ENCODE data around the gene VDAC1. TPM values are rescaled to one million over a fixed set of nuclear protein-coding genes. Genes with fewer than 3 reads are reported as not detected.

Gene VDAC1
- total and polyA plus RNA-seq, 10 of the 15 experiments (the other 5 are each of a cell fraction or from before 2014, with no cell fraction given) = 245 to 488 (median 349) TPM

DNA sequence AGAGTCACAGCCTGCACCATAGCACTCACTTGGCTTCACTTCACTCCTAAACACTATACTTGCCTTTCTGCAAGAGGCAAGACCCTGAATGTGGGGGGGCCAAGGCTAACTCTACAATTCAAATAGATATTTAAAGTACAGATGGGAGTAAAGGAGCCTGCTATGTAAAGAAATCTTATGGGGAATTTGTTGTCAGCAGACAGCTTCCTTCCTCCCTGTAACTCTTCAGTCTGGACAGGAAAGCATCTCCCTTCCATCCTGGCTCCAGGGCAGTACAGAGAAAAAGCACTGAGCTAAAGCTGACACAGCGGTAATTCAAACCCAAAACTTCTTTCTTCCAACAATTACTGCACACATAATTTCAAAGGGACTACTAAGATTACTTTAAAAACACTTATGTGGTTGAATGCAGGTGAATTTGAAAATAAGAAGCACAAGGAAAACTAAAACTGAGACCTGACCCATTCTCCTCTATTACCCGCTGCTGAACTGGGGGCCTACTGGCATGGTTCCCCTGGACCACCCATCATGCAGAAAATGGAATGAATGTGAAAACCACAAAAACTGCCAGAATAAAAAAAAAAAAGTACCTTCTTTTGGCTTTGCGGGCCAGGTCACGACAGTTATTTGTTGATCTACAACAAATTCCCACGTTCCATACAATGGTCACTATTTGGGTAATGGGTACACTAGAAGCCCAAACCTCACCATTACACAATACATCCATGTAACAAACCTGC, 13.4 kb downstream of the VDAC1 start:
- ChIA-PET POLR2A (no interaction called here), RAD21 (ENCODE audit: unreplicated experiment) (no interaction called here)
- H3K79me2 ChIP-seq (ENCODE audit: control insufficient read depth, insufficient read depth, low read length) = peaks cover 54% of the 10 kb centered on the region

More for the DNA sequence above, 13.4 kb downstream of the VDAC1 start:
- DNase-seq (ENCODE audit: low read depth, low spot score) (no peak), FAIRE-seq (no peak), ATAC-seq (no peak)
- Histone ChIP-seq H3K4me2 (ENCODE audit: control insufficient read depth, insufficient read depth) (no peak overlapping the region), H3K9ac (ENCODE audit: control insufficient read depth, insufficient read depth, low read length) (no peak overlapping the region), H3K36me3 (ENCODE audit: control insufficient read depth in 2 of 2, insufficient read depth in 2 of 2, low read length in 1 of 2) (peaks cover 24 to 27% of the 10 kb centered on the region in 2 experiments), H3K4me3 (no peak overlapping the region), H4K20me1 (ENCODE audit: control insufficient read depth, insufficient read depth) (peaks cover 18% of the 10 kb centered on the region), H3K27ac (ENCODE audit: control insufficient read depth, insufficient read depth) (no peak overlapping the region), H3K4me1 (ENCODE audit: control insufficient read depth, insufficient read depth, low read length) (peaks cover 10% of the 10 kb centered on the region), H2AFZ (ENCODE audit: control insufficient read depth, low read depth, low read length) (no peak overlapping the region), H3K9me3 (replicated peaks; ENCODE audit: control insufficient read depth, insufficient read depth, low read length) (no peaks in the 10 kb centered on the region), H3K27me3 (replicated peaks in 1 of 2; ENCODE audit: control insufficient read depth in 2 of 2, insufficient read depth in 2 of 2, low read length in 1 of 2) (no peaks in the 10 kb centered on the region)
- no TSS peak for BruUV-seq (replicated peaks)
- WGBS (ENCODE audit: insufficient coverage, insufficient replicate concordance, low lambda C conversion rate, missing lambda C conversion rate) = 100% methylated on average over 5 of the region's 5 CpGs
- CTCF ChIA-PET = interaction anchor here (0.9 to 9.8 kb wide), 2 partner anchors 9 to 22 kb away, joined by 4 to 179 read pairs; no protein-coding TSS in a partner anchor
- TF ChIP-seq ZSCAN29 (IDR thresholded peaks at IDR 0.05) = no peak
- no peak for TF ChIP-seq RELA (IDR thresholded peaks at IDR 0.05; ENCODE audit: borderline replicate concordance, partially characterized antibody)
- TF ChIP-seq, protein P1, sequence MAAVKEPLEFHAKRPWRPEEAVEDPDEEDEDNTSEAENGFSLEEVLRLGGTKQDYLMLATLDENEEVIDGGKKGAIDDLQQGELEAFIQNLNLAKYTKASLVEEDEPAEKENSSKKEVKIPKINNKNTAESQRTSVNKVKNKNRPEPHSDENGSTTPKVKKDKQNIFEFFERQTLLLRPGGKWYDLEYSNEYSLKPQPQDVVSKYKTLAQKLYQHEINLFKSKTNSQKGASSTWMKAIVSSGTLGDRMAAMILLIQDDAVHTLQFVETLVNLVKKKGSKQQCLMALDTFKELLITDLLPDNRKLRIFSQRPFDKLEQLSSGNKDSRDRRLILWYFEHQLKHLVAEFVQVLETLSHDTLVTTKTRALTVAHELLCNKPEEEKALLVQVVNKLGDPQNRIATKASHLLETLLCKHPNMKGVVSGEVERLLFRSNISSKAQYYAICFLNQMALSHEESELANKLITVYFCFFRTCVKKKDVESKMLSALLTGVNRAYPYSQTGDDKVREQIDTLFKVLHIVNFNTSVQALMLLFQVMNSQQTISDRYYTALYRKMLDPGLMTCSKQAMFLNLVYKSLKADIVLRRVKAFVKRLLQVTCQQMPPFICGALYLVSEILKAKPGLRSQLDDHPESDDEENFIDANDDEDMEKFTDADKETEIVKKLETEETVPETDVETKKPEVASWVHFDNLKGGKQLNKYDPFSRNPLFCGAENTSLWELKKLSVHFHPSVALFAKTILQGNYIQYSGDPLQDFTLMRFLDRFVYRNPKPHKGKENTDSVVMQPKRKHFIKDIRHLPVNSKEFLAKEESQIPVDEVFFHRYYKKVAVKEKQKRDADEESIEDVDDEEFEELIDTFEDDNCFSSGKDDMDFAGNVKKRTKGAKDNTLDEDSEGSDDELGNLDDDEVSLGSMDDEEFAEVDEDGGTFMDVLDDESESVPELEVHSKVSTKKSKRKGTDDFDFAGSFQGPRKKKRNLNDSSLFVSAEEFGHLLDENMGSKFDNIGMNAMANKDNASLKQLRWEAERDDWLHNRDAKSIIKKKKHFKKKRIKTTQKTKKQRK (IDR thresholded peaks at IDR 0.05; ENCODE audit: low read depth, low read length) = no peak
- TF ChIP-seq, protein P2, sequence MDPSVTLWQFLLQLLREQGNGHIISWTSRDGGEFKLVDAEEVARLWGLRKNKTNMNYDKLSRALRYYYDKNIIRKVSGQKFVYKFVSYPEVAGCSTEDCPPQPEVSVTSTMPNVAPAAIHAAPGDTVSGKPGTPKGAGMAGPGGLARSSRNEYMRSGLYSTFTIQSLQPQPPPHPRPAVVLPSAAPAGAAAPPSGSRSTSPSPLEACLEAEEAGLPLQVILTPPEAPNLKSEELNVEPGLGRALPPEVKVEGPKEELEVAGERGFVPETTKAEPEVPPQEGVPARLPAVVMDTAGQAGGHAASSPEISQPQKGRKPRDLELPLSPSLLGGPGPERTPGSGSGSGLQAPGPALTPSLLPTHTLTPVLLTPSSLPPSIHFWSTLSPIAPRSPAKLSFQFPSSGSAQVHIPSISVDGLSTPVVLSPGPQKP (IDR thresholded peaks at IDR 0.05; ENCODE audit: low read depth, low read length) = no peak
- no peak for TF ChIP-seq CBFB (IDR thresholded peaks at IDR 0.05; ENCODE audit: low read depth)
- no peak for TF ChIP-seq YBX1 (IDR thresholded peaks at IDR 0.05)
- TF ChIP-seq, protein P3, sequence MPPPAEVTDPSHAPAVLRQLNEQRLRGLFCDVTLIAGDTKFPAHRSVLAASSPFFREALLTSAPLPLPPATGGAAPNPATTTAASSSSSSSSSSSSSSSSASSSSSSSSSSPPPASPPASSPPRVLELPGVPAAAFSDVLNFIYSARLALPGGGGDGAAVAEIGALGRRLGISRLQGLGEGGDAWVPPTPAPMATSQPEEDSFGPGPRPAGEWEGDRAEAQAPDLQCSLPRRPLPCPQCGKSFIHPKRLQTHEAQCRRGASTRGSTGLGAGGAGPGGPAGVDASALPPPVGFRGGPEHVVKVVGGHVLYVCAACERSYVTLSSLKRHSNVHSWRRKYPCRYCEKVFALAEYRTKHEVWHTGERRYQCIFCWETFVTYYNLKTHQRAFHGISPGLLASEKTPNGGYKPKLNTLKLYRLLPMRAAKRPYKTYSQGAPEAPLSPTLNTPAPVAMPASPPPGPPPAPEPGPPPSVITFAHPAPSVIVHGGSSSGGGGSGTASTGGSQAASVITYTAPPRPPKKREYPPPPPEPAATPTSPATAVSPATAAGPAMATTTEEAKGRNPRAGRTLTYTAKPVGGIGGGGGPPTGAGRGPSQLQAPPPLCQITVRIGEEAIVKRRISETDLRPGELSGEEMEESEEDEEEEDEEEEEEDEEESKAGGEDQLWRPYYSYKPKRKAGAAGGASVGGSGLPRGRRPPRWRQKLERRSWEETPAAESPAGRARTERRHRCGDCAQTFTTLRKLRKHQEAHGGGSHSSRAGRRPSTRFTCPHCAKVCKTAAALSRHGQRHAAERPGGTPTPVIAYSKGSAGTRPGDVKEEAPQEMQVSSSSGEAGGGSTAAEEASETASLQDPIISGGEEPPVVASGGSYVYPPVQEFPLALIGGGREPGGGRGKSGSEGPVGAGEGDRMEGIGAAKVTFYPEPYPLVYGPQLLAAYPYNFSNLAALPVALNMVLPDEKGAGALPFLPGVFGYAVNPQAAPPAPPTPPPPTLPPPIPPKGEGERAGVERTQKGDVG (CRISPR knock-in tag; IDR thresholded peaks at IDR 0.05) = no peak
- TF ChIP-seq, protein P4, sequence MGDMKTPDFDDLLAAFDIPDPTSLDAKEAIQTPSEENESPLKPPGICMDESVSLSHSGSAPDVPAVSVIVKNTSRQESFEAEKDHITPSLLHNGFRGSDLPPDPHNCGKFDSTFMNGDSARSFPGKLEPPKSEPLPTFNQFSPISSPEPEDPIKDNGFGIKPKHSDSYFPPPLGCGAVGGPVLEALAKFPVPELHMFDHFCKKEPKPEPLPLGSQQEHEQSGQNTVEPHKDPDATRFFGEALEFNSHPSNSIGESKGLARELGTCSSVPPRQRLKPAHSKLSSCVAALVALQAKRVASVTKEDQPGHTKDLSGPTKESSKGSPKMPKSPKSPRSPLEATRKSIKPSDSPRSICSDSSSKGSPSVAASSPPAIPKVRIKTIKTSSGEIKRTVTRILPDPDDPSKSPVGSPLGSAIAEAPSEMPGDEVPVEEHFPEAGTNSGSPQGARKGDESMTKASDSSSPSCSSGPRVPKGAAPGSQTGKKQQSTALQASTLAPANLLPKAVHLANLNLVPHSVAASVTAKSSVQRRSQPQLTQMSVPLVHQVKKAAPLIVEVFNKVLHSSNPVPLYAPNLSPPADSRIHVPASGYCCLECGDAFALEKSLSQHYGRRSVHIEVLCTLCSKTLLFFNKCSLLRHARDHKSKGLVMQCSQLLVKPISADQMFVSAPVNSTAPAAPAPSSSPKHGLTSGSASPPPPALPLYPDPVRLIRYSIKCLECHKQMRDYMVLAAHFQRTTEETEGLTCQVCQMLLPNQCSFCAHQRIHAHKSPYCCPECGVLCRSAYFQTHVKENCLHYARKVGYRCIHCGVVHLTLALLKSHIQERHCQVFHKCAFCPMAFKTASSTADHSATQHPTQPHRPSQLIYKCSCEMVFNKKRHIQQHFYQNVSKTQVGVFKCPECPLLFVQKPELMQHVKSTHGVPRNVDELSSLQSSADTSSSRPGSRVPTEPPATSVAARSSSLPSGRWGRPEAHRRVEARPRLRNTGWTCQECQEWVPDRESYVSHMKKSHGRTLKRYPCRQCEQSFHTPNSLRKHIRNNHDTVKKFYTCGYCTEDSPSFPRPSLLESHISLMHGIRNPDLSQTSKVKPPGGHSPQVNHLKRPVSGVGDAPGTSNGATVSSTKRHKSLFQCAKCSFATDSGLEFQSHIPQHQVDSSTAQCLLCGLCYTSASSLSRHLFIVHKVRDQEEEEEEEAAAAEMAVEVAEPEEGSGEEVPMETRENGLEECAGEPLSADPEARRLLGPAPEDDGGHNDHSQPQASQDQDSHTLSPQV (IDR thresholded peaks at IDR 0.05) = no peak
- intact Hi-C loops (cut with micrococcal nuclease; ENCODE audit: unreplicated experiment) (no loop called here), in situ Hi-C loops (cut with MboI) (no loop called here)
- SMC1A ChIA-PET (ENCODE audit: uncharacterized antibody, unreplicated experiment) = interaction anchor here (2.3 kb wide), 1 partner anchor 27 kb away, joined by 8 read pairs; no protein-coding TSS in a partner anchor
